H1 (cell line): Measurements from ENCODE around the gene ZSCAN10. TPM values are rescaled to one million over a fixed set of nuclear protein-coding genes. Genes with fewer than 3 reads are reported as not detected.

Experiments used
- BCL11A ChIP-seq, 2 experiments: IDR thresholded peaks; one replicate each; pipeline ENCODE4 v1.6.1; 2011; ENCODE audit warnings: low read depth in 2 of 2, low read length in 2 of 2, mild to moderate bottlenecking in 2 of 2
- CBX8 ChIP-seq: fragments of 300-800, 300-1000 bp; sonication (generic); IDR thresholded peaks from 2 replicates; pipeline ENCODE4 v1.7.1; 2016; ENCODE audit warnings: low read depth, low read length, borderline replicate concordance
- FOSL1 ChIP-seq: IDR thresholded peaks from 2 replicates; pipeline ENCODE4 v1.6.1; 2011; ENCODE audit warnings: mild to moderate bottlenecking, low read depth, low read length, moderate library complexity; ENCODE audit not compliant: insufficient read depth
- HDAC6 ChIP-seq: IDR thresholded peaks from one replicate; pipeline ENCODE4 v1.7.1; 2012; ENCODE audit warnings: low read depth, mild to moderate bottlenecking, inconsistent platforms, low read length, moderate library complexity
- MAX ChIP-seq: IDR thresholded peaks from 2 replicates; pipeline ENCODE4 v1.6.1; 2012; ENCODE audit warnings: inconsistent platforms
- SP2 ChIP-seq: IDR thresholded peaks from 2 replicates; pipeline ENCODE4 v1.6.1; 2012; ENCODE audit warnings: mild to moderate bottlenecking, low read length, inconsistent platforms
- TAF7 ChIP-seq: optimal IDR thresholded peaks from 2 replicates; pipeline ENCODE3; 2011; ENCODE audit warnings: low read depth, mild to moderate bottlenecking, inconsistent platforms, low read length, moderate library complexity, borderline replicate concordance
- polyA plus RNA-seq, 7 experiments: library from polyadenylated mRNA; depleted of rRNA in 3 of 7; stranded (reverse) in 5 of 7; unstranded in 2 of 7; fragments of >200 nt in 5 of 7; fragments of 200-250 nt in 2 of 7; gene quantifications; 1 replicate in 5 of 7; 2 replicates in 1 of 7; 4 replicates in 1 of 7; pipeline versions ENCODE4 v1.2.1 to v1.2.3, GENCODE V29; 2011 to 2013; ENCODE audit warnings: missing spikeins in 2 of 7, mixed read lengths in 2 of 7
- total RNA-seq: library from RNA; stranded (reverse); fragmentation: NEBNext Ultra II Directional; extraction: Animal tissue kit (Norgen Biotek cat#: 25700); gene quantifications from 2 replicates; pipeline ENCODE4 v1.2.1, GENCODE V29; 2021
- TF ChIP-seq, protein P1 (sequence below): IDR thresholded peaks from 2 replicates; pipeline ENCODE4 v1.6.1; 2011; ENCODE audit warnings: low read depth, mild to moderate bottlenecking, low read length; ENCODE audit not compliant: insufficient read depth

Gene ZSCAN10
- total and polyA plus RNA-seq, 2 of the 8 experiments (the other 6 are each of a cell fraction or from before 2014, with no cell fraction given): 209 to 314 TPM

GRCh38 chr16:3058139-3059030 is 40.7 kb downstream of the ZSCAN10 start (continued):
- TF ChIP-seq FOSL1 (no peak), TAF7 (no peak), HDAC6 (no peak), BCL11A (IDR thresholded peaks at IDR 0.05; ENCODE audit: low read depth in 2 of 2, low read length in 2 of 2) (no peak), CBX8 (no peak), SP2 (no peak), MAX (0 out of 2 replicates have a peak, but pooled peaks have one; percentile 24)
- TF ChIP-seq, protein P1, sequence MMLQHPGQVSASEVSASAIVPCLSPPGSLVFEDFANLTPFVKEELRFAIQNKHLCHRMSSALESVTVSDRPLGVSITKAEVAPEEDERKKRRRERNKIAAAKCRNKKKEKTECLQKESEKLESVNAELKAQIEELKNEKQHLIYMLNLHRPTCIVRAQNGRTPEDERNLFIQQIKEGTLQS: no peak
- TF ChIP-seq, all 59 proteins: peak for 7
